WTC11 (cell line): ENCODE data around the gene DPF1. TPM values are rescaled to one million over a fixed set of nuclear protein-coding genes. Genes with fewer than 3 reads are reported as not detected.

Experiments
- ATAC-seq: fragments of 200-7000 bp; cut with Tn5 transposase; 2 replicates; pipeline ENCODE4 v1.10.0; 2021; ENCODE audit warnings: mild to moderate bottlenecking, moderate library complexity
- Bru-seq: library from RNA; stranded (reverse); fragments of 400-500 nt; gene quantifications from one replicate; lab custom pipeline; 2021; lab: Mats Ljungman, UMichigan
- CTCF ChIA-PET: fragments of 300-600 bp; sonication (Branson Sonifier 250); formaldehyde crosslinking; loops from one replicate; lab custom pipeline; 2021; ENCODE audit warnings: antibody characterized with exemption; lab: Charles Lee
- POLR2A ChIA-PET: fragments of 350-600 bp; sonication (Branson Sonifier 250); formaldehyde crosslinking; loops from one replicate; lab custom pipeline; 2021; ENCODE audit warnings: antibody characterized with exemption; lab: Charles Lee
- DNase-seq: peaks from one replicate; pipeline ENCODE4 v3.0.0; 2021; ENCODE audit warnings: low spot score
- H3K27ac Mint-ChIP-seq: 2 replicates; pipeline ENCODE4 v1.8.0; 2021; ENCODE audit warnings: mixed read lengths
- H3K27me3 Mint-ChIP-seq: 2 replicates; pipeline ENCODE4 v1.8.0; 2021; ENCODE audit warnings: low read depth, mild to moderate bottlenecking, moderate library complexity, mixed read lengths
- H3K36me3 Mint-ChIP-seq: 2 replicates; pipeline ENCODE4 v1.8.0; 2021; ENCODE audit warnings: mixed read lengths
- H3K4me1 Mint-ChIP-seq: 2 replicates; pipeline ENCODE4 v1.8.0; 2022; ENCODE audit warnings: mixed read lengths
- H3K4me3 Mint-ChIP-seq: 2 replicates; pipeline ENCODE4 v1.8.0; 2021; ENCODE audit warnings: mild to moderate bottlenecking, moderate library complexity, mixed read lengths
- H3K9me3 Mint-ChIP-seq: 2 replicates; pipeline ENCODE4 v1.8.0; 2021; ENCODE audit warnings: mixed read lengths
- ESRRA ChIP-seq: sonication (generic); formaldehyde crosslinking; IDR thresholded peaks from 2 replicates; pipeline ENCODE4 v1.8.1; 2022; ENCODE audit warnings: mild to moderate bottlenecking, missing genetic modification reagents, borderline replicate concordance
- FOXJ3 ChIP-seq: sonication (generic); formaldehyde crosslinking; IDR thresholded peaks from 2 replicates; pipeline ENCODE4 v1.9.0; 2021; ENCODE audit warnings: missing genetic modification reagents, mild to moderate bottlenecking, borderline replicate concordance
- FOXK1 ChIP-seq: sonication (generic); formaldehyde crosslinking; IDR thresholded peaks from 2 replicates; pipeline ENCODE4 v1.8.0; 2022; ENCODE audit warnings: mild to moderate bottlenecking, moderate library complexity, missing genetic modification reagents
- IRF2 ChIP-seq: sonication (generic); formaldehyde crosslinking; IDR thresholded peaks from 2 replicates; pipeline ENCODE4 v1.8.0; 2022; ENCODE audit warnings: low read depth, missing genetic modification reagents, borderline replicate concordance
- NFYB ChIP-seq: sonication (generic); formaldehyde crosslinking; conservative IDR thresholded peaks from 2 replicates; pipeline ENCODE4 v1.8.0; 2022; ENCODE audit warnings: low read depth, missing genetic modification reagents
- NR2C2 ChIP-seq: sonication (generic); formaldehyde crosslinking; IDR thresholded peaks from 2 replicates; pipeline ENCODE4 v1.8.0; 2022; ENCODE audit warnings: mild to moderate bottlenecking, missing genetic modification reagents
- PRRX2 ChIP-seq: fragments of 250-450 bp; sonication (Bioruptor Pico); IDR thresholded peaks from 2 replicates; pipeline ENCODE4 v1.8.0; 2021; ENCODE audit warnings: mild to moderate bottlenecking
- RORB ChIP-seq: fragments of 250-450 bp; sonication (Bioruptor Pico); IDR thresholded peaks from 2 replicates; pipeline ENCODE4 v1.9.0; 2021; ENCODE audit warnings: mild to moderate bottlenecking
- SP1 ChIP-seq: sonication (generic); formaldehyde crosslinking; conservative IDR thresholded peaks from 2 replicates; pipeline ENCODE4 v1.8.1; 2022; ENCODE audit warnings: missing genetic modification reagents
- TEAD4 ChIP-seq: sonication (generic); formaldehyde crosslinking; IDR thresholded peaks from 2 replicates; pipeline ENCODE4 v1.8.0; 2022; ENCODE audit warnings: mild to moderate bottlenecking, missing genetic modification reagents
- ZNF396 ChIP-seq: fragments of 250-450 bp; sonication (Bioruptor Pico); IDR thresholded peaks from 2 replicates; pipeline ENCODE4 v1.8.0; 2021; ENCODE audit warnings: mild to moderate bottlenecking, moderate library complexity, borderline replicate concordance
- ZNF416 ChIP-seq: fragments of 250-450 bp; sonication (Bioruptor Pico); IDR thresholded peaks from 2 replicates; pipeline ENCODE4 v1.9.0; 2021; ENCODE audit warnings: mild to moderate bottlenecking, inconsistent platforms
- ZNF423 ChIP-seq: fragments of 250-450 bp; sonication (Bioruptor Pico); IDR thresholded peaks from 2 replicates; pipeline ENCODE4 v2.1.2; 2022; ENCODE audit warnings: mild to moderate bottlenecking, moderate library complexity
- ZNF671 ChIP-seq: fragments of 250-450 bp; sonication (Bioruptor Pico); IDR thresholded peaks from 2 replicates; pipeline ENCODE4 v1.8.0; 2021; ENCODE audit warnings: mild to moderate bottlenecking
- long read RNA-seq, 3 experiments: library from RNA in 1 of 3; library from capped mRNA in 1 of 3; library from polyadenylated mRNA in 1 of 3; unstranded in 2 of 3; stranded (forward) in 1 of 3; transcript quantifications; one replicate each; pipeline ENCODE4 v2.0.0, GENCODE V29; 2021
- total RNA-seq: library from RNA; stranded (reverse); gene quantifications from 3 replicates; pipeline ENCODE4 v1.2.3, GENCODE V29; 2021
- TF ChIP-seq, protein P1 (sequence below): sonication (generic); formaldehyde crosslinking; IDR thresholded peaks from 2 replicates; pipeline ENCODE4 v1.8.1; 2023; ENCODE audit warnings: mild to moderate bottlenecking, missing genetic modification reagents, moderate library complexity
- TF ChIP-seq, protein P2 (sequence below): sonication (generic); formaldehyde crosslinking; IDR thresholded peaks from 2 replicates; pipeline ENCODE4 v1.8.0; 2023; ENCODE audit warnings: mild to moderate bottlenecking, missing genetic modification reagents
- TF ChIP-seq, protein P3 (sequence below): sonication (generic); formaldehyde crosslinking; IDR thresholded peaks from 2 replicates; pipeline ENCODE4 v1.8.0; 2022; ENCODE audit warnings: mild to moderate bottlenecking, missing genetic modification reagents
- TF ChIP-seq, protein P4 (sequence below): sonication (generic); formaldehyde crosslinking; IDR thresholded peaks from 2 replicates; pipeline ENCODE4 v1.8.0; 2022; ENCODE audit warnings: mild to moderate bottlenecking, missing genetic modification reagents
- TF ChIP-seq, protein P5 (sequence below): sonication (generic); formaldehyde crosslinking; IDR thresholded peaks from 2 replicates; pipeline ENCODE4 v1.8.1; 2022; ENCODE audit warnings: mild to moderate bottlenecking, moderate library complexity, missing genetic modification reagents
- TF ChIP-seq, protein P6 (sequence below): sonication (generic); formaldehyde crosslinking; IDR thresholded peaks from 2 replicates; pipeline ENCODE4 v1.8.1; 2023; ENCODE audit warnings: mild to moderate bottlenecking, missing genetic modification reagents
- TF ChIP-seq, protein P7 (sequence below): sonication (generic); formaldehyde crosslinking; IDR thresholded peaks from 2 replicates; pipeline ENCODE4 v1.8.0; 2023; ENCODE audit warnings: missing genetic modification reagents
- TF ChIP-seq, protein P8 (sequence below): fragments of 250-450 bp; sonication (Bioruptor Pico); IDR thresholded peaks from 2 replicates; pipeline ENCODE4 v1.9.0; 2021; ENCODE audit warnings: mild to moderate bottlenecking, borderline replicate concordance

Gene DPF1
- 5.2 to 6.8 TPM (median 5.9 TPM) in 3 replicates for total RNA-seq
- Bru-seq, nascent RNA: percentile 34 among the genes with signal in this experiment
- long read RNA-seq, experiment 1, transcript DPF1-209 (12 exons, 1,562 nt): major isoform, 8 of 29 reads
- long read RNA-seq, experiment 1, partial matches to known transcripts: 0 of 29 reads
- long read RNA-seq, experiment 1, other reads (novel, unspliced or antisense): 14 of 29 reads
- long read RNA-seq, experiment 2, partial matches to known transcripts: 1 of 8 reads
- long read RNA-seq, experiment 2, other reads (novel, unspliced or antisense): 4 of 8 reads
- long read RNA-seq, experiment 3, partial matches to known transcripts: 0 of 4 reads
- long read RNA-seq, experiment 3, other reads (novel, unspliced or antisense): 2 of 4 reads

DNA sequence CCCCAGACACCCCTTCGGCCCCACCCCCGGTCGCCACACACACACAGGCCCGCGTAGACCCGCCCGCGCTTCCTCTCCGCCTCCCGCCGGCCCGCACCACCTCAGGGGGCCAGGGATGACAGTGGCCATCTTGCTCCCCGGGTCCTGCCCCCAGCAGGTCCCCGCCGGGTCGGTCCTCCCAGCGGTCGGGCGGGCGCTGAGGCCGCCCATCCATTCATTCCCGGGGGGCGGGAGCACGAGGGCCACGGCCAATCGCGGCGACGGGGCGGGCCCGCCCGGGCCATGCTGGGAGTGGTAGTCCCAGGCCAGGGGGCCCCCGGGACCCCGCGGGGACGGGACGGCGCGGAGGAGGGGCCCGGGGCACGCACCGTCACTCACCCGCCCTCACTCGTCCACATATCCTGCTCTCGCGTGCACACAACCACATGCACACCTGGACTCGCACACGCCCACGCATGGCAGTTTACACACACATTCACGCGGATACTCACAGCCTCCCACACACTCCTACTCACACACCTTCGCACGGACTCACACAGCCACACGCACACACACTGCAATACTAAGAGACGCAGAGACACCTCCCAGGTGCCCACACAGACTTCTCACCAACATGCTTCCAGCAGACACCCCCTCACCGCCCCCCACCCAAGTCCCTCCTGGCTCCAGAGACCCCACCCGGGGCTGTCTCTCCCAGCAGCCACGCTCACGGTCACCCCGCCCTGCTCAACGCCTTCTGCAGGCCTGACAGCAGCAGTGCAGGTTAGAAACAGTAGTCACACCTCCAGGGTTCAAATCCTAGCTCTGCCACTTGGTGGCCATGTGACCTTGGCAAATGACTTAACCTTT, at the start of gene DPF1:
TSS of gene DPF1 (minus strand) at position 209 of the 849 bp plus-strand sequence. CDS start at position 129, 80 bp downstream.
- peak; percentile 83 for ATAC-seq
- Mint-ChIP-seq H3K4me1 (peaks cover 25% of the 10 kb centered on the region), H3K36me3 (no peaks in the 10 kb centered on the region), H3K27ac (peak within 1 kb of the TSS; percentile 50), H3K4me3 (peak within 1 kb of the TSS; percentile 80), H3K27me3 (peaks cover 15% of the 10 kb centered on the region), H3K9me3 (no peaks in the 10 kb centered on the region)
- DNase-seq: peak; percentile 92
- ChIA-PET CTCF (interaction anchor here (0.6 to 2.0 kb wide), 17 partner anchors 9 to 321 kb away, joined by 3 to 30 read pairs (median 4); partner anchors contain the start of genes GGN and PPP1R14A), POLR2A (interaction anchor here (0.6 kb wide), 1 partner anchor 12 kb away, joined by 3 read pairs; no protein-coding TSS in a partner anchor)
- TF ChIP-seq, protein P1, sequence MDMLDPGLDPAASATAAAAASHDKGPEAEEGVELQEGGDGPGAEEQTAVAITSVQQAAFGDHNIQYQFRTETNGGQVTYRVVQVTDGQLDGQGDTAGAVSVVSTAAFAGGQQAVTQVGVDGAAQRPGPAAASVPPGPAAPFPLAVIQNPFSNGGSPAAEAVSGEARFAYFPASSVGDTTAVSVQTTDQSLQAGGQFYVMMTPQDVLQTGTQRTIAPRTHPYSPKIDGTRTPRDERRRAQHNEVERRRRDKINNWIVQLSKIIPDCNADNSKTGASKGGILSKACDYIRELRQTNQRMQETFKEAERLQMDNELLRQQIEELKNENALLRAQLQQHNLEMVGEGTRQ: peak; percentile 81
- no peak for TF ChIP-seq ZNF671 (CRISPR knock-in tag)
- TF ChIP-seq FOXJ3 (CRISPR knock-in tag): no peak
- peak; percentile 18; the same call in 1 of the 2 replicates for TF ChIP-seq FOXK1 (CRISPR knock-in tag)
- no peak for TF ChIP-seq ZNF396 (CRISPR knock-in tag)
- 0 out of 2 replicates have a peak, but pooled peaks have one; percentile 59 for TF ChIP-seq ZNF416 (CRISPR knock-in tag)
- TF ChIP-seq, protein P2, sequence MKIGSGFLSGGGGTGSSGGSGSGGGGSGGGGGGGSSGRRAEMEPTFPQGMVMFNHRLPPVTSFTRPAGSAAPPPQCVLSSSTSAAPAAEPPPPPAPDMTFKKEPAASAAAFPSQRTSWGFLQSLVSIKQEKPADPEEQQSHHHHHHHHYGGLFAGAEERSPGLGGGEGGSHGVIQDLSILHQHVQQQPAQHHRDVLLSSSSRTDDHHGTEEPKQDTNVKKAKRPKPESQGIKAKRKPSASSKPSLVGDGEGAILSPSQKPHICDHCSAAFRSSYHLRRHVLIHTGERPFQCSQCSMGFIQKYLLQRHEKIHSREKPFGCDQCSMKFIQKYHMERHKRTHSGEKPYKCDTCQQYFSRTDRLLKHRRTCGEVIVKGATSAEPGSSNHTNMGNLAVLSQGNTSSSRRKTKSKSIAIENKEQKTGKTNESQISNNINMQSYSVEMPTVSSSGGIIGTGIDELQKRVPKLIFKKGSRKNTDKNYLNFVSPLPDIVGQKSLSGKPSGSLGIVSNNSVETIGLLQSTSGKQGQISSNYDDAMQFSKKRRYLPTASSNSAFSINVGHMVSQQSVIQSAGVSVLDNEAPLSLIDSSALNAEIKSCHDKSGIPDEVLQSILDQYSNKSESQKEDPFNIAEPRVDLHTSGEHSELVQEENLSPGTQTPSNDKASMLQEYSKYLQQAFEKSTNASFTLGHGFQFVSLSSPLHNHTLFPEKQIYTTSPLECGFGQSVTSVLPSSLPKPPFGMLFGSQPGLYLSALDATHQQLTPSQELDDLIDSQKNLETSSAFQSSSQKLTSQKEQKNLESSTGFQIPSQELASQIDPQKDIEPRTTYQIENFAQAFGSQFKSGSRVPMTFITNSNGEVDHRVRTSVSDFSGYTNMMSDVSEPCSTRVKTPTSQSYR (CRISPR knock-in tag): no peak
- TF ChIP-seq, protein P3, sequence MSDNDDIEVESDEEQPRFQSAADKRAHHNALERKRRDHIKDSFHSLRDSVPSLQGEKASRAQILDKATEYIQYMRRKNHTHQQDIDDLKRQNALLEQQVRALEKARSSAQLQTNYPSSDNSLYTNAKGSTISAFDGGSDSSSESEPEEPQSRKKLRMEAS (CRISPR knock-in tag): peak; percentile 46; the same call in 1 of the 2 replicates
- TF ChIP-seq RORB (CRISPR knock-in tag): no peak
- peak; percentile 88 for TF ChIP-seq NFYB (CRISPR knock-in tag)
- TF ChIP-seq NR2C2 (CRISPR knock-in tag): no peak
- no peak for TF ChIP-seq IRF2 (CRISPR knock-in tag)
- TF ChIP-seq, protein P4, sequence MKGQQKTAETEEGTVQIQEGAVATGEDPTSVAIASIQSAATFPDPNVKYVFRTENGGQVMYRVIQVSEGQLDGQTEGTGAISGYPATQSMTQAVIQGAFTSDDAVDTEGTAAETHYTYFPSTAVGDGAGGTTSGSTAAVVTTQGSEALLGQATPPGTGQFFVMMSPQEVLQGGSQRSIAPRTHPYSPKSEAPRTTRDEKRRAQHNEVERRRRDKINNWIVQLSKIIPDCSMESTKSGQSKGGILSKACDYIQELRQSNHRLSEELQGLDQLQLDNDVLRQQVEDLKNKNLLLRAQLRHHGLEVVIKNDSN: peak; percentile 83
- peak; percentile 79 for TF ChIP-seq ZNF423 (CRISPR knock-in tag)
- TF ChIP-seq, protein P5, sequence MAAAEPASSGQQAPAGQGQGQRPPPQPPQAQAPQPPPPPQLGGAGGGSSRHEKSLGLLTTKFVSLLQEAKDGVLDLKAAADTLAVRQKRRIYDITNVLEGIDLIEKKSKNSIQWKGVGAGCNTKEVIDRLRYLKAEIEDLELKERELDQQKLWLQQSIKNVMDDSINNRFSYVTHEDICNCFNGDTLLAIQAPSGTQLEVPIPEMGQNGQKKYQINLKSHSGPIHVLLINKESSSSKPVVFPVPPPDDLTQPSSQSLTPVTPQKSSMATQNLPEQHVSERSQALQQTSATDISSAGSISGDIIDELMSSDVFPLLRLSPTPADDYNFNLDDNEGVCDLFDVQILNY: peak; percentile 58; the same call in 1 of the 2 replicates
- peak; percentile 42; the same call in 1 of the 2 replicates for TF ChIP-seq ESRRA (CRISPR knock-in tag)
- TF ChIP-seq, protein P6, sequence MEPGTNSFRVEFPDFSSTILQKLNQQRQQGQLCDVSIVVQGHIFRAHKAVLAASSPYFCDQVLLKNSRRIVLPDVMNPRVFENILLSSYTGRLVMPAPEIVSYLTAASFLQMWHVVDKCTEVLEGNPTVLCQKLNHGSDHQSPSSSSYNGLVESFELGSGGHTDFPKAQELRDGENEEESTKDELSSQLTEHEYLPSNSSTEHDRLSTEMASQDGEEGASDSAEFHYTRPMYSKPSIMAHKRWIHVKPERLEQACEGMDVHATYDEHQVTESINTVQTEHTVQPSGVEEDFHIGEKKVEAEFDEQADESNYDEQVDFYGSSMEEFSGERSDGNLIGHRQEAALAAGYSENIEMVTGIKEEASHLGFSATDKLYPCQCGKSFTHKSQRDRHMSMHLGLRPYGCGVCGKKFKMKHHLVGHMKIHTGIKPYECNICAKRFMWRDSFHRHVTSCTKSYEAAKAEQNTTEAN (CRISPR knock-in tag): peak; percentile 87
- TF ChIP-seq, protein P7, sequence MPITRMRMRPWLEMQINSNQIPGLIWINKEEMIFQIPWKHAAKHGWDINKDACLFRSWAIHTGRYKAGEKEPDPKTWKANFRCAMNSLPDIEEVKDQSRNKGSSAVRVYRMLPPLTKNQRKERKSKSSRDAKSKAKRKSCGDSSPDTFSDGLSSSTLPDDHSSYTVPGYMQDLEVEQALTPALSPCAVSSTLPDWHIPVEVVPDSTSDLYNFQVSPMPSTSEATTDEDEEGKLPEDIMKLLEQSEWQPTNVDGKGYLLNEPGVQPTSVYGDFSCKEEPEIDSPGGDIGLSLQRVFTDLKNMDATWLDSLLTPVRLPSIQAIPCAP (CRISPR knock-in tag): no peak
- no peak for TF ChIP-seq TEAD4 (CRISPR knock-in tag)
- peak; percentile 98 for TF ChIP-seq SP1 (CRISPR knock-in tag)
- TF ChIP-seq, protein P8, sequence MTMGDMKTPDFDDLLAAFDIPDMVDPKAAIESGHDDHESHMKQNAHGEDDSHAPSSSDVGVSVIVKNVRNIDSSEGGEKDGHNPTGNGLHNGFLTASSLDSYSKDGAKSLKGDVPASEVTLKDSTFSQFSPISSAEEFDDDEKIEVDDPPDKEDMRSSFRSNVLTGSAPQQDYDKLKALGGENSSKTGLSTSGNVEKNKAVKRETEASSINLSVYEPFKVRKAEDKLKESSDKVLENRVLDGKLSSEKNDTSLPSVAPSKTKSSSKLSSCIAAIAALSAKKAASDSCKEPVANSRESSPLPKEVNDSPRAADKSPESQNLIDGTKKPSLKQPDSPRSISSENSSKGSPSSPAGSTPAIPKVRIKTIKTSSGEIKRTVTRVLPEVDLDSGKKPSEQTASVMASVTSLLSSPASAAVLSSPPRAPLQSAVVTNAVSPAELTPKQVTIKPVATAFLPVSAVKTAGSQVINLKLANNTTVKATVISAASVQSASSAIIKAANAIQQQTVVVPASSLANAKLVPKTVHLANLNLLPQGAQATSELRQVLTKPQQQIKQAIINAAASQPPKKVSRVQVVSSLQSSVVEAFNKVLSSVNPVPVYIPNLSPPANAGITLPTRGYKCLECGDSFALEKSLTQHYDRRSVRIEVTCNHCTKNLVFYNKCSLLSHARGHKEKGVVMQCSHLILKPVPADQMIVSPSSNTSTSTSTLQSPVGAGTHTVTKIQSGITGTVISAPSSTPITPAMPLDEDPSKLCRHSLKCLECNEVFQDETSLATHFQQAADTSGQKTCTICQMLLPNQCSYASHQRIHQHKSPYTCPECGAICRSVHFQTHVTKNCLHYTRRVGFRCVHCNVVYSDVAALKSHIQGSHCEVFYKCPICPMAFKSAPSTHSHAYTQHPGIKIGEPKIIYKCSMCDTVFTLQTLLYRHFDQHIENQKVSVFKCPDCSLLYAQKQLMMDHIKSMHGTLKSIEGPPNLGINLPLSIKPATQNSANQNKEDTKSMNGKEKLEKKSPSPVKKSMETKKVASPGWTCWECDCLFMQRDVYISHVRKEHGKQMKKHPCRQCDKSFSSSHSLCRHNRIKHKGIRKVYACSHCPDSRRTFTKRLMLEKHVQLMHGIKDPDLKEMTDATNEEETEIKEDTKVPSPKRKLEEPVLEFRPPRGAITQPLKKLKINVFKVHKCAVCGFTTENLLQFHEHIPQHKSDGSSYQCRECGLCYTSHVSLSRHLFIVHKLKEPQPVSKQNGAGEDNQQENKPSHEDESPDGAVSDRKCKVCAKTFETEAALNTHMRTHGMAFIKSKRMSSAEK (CRISPR knock-in tag): no peak
- no peak for TF ChIP-seq PRRX2
